Measurements from ENCODE around the gene RELA. TPM values are rescaled to one million over a fixed set of nuclear protein-coding genes. Genes with fewer than 3 reads are reported as not detected.

Gene RELA
- total and polyA plus RNA-seq, 2 of the 13 experiments (the other 11 are each of a cell fraction or from before 2014, with no cell fraction given): 21.4 to 40.5 TPM

GRCh38 chr11:65701686-65702085, 39.0 kb upstream of the RELA start:
- Histone ChIP-seq H3K79me2 (ENCODE audit: insufficient read depth, low read length) (no peaks in the 10 kb centered on the region), H3K4me2 (ENCODE audit: low read depth, low read length) (no peak overlapping the region), H4K20me1 (ENCODE audit: insufficient read depth, low read length) (no peaks in the 10 kb centered on the region), H3K9me3 (ENCODE audit: low read length) (no peaks in the 10 kb centered on the region), H3K9ac (ENCODE audit: insufficient read depth, low read depth, low read length) (no peak overlapping the region), H3K4me1 (ENCODE audit: insufficient read depth, low read length) (no peaks in the 10 kb centered on the region), H3K36me3 (replicated peaks in 1 of 2; ENCODE audit: control insufficient read depth in 1 of 2, insufficient read depth in 2 of 2, low read length in 2 of 2) (no peaks in the 10 kb centered on the region), H2AFZ (ENCODE audit: low read length) (no peak overlapping the region), H3K27ac (ENCODE audit: extremely low read length, insufficient read depth, low read length) (no peak overlapping the region), H3K27me3 (ENCODE audit: control insufficient read depth in 1 of 2, insufficient read depth in 2 of 2, low read length in 2 of 2) (peaks cover 2 to 36% of the 10 kb centered on the region in 2 experiments), H3K4me3 (replicated peaks in 1 of 3; ENCODE audit: insufficient read depth in 1 of 3, low read depth in 2 of 3, low read length in 3 of 3) (no peak overlapping the region)
- FAIRE-seq (no peak), DNase-seq (ENCODE audit: low spot score) (no peak), ATAC-seq (no peak)
- BruUV-seq (replicated peaks): no TSS peak
- ChIA-PET CTCF (ENCODE audit: low intra/inter-chr PET ratio, low total read pairs) (no interaction called here), POLR2A (no interaction called here)
- WGBS (ENCODE audit: low lambda C conversion rate): 22% methylated on average over 1 of the region's 1 CpG
- no peak for TF ChIP-seq KAT8 (CRISPR knock-in tag; IDR thresholded peaks at IDR 0.05)
- TF ChIP-seq SOX5 (CRISPR knock-in tag; IDR thresholded peaks at IDR 0.05; ENCODE audit: borderline replicate concordance): no peak
- TF ChIP-seq AKNA (CRISPR knock-in tag; IDR thresholded peaks at IDR 0.05; ENCODE audit: borderline replicate concordance): no peak
- no peak for TF ChIP-seq ZNF713 (CRISPR knock-in tag; IDR thresholded peaks at IDR 0.05)
- no peak for TF ChIP-seq ZNF24 (IDR thresholded peaks at IDR 0.05)
- TF ChIP-seq ZNF687 (CRISPR knock-in tag; IDR thresholded peaks at IDR 0.05): no peak
- no peak for TF ChIP-seq GATAD1 (CRISPR knock-in tag; IDR thresholded peaks at IDR 0.05)
- TF ChIP-seq ZNF20 (CRISPR knock-in tag; IDR thresholded peaks at IDR 0.05): no peak
- no peak for TF ChIP-seq RXRB (CRISPR knock-in tag; IDR thresholded peaks at IDR 0.05; ENCODE audit: borderline replicate concordance)
- TF ChIP-seq MIXL1 (CRISPR knock-in tag; IDR thresholded peaks at IDR 0.05): no peak
- intact Hi-C loops (cut with micrococcal nuclease; ENCODE audit: unreplicated experiment) (no loop called here), in situ Hi-C loops (cut with HindIII; ENCODE audit: extremely low pct_ligation_motif_present, low pct_unique_long_range_greater_than_20kb) (no loop called here)

Data from HepG2 (cell line).